Ishikawa (cell line): ENCODE results near the gene INMT.

Experiments
- CEBPB ChIP-seq: IDR thresholded peaks from 2 replicates; pipeline ENCODE4 v1.6.1; 2012
- CREB1 ChIP-seq: IDR thresholded peaks from 2 replicates; pipeline ENCODE4 v1.6.1; 2012; ENCODE audit warnings: low read depth
- EGR1 ChIP-seq: IDR thresholded peaks from 2 replicates; pipeline ENCODE4 v1.6.1; 2012
- EP300 ChIP-seq: IDR thresholded peaks from 2 replicates; pipeline ENCODE4 v1.6.1; 2012; ENCODE audit warnings: borderline replicate concordance
- FOXM1 ChIP-seq: IDR thresholded peaks from 2 replicates; pipeline ENCODE4 v1.6.1; 2012; ENCODE audit warnings: low read depth, borderline replicate concordance
- MAX ChIP-seq: IDR thresholded peaks from 2 replicates; pipeline ENCODE4 v1.6.1; 2012
- NFIC ChIP-seq: IDR thresholded peaks from 2 replicates; pipeline ENCODE4 v1.6.1; 2012
- RAD21 ChIP-seq: IDR thresholded peaks from 2 replicates; pipeline ENCODE4 v1.6.1; 2012; ENCODE audit warnings: low read depth
- REST ChIP-seq: IDR thresholded peaks from 2 replicates; pipeline ENCODE4 v1.6.1; 2012; ENCODE audit warnings: low read depth, mild to moderate bottlenecking
- TAF1 ChIP-seq: IDR thresholded peaks from 2 replicates; pipeline ENCODE4 v1.6.1; 2012; ENCODE audit warnings: low read depth, mild to moderate bottlenecking
- TCF12 ChIP-seq: IDR thresholded peaks from 2 replicates; pipeline ENCODE4 v1.6.1; 2012; ENCODE audit warnings: low read depth
- TEAD4 ChIP-seq: IDR thresholded peaks from 2 replicates; pipeline ENCODE4 v1.6.1; 2012
- USF1 ChIP-seq: IDR thresholded peaks from 2 replicates; pipeline ENCODE4 v1.6.1; 2012
- YY1 ChIP-seq: IDR thresholded peaks from 2 replicates; pipeline ENCODE4 v1.6.1; 2012; ENCODE audit warnings: low read depth
- ZBTB7A ChIP-seq: IDR thresholded peaks from 2 replicates; pipeline ENCODE4 v1.6.1; 2012; ENCODE audit warnings: low read depth

INMT gene

GRCh38 chr7:30782690-30783089 lies 30.8 kb downstream of the INMT start:
- TF ChIP-seq CREB1 (no peak), TAF1 (no peak), EGR1 (no peak), YY1 (no peak), REST (no peak), FOXM1 (no peak), USF1 (no peak), TCF12 (no peak), CEBPB (no peak), MAX (no peak), TEAD4 (no peak), EP300 (no peak), ZBTB7A (no peak), NFIC (no peak), RAD21 (no peak)

- TF ChIP-seq CEBPB (no peak), NFIC (no peak), EP300 (no peak), USF1 (no peak)
Observed at GRCh38 chr7:30785786-30786185, 33.9 kb downstream of the INMT start.

- TF ChIP-seq CREB1 (no peak), USF1 (no peak), MAX (no peak), EP300 (no peak), CEBPB (no peak), ZBTB7A (no peak), TCF12 (no peak), TAF1 (no peak), RAD21 (no peak)
Observed at GRCh38 chr7:30787486-30787885, 35.6 kb downstream of the INMT start.

- TF ChIP-seq USF1 (no peak), CREB1 (no peak), RAD21 (no peak), TEAD4 (no peak), FOXM1 (no peak), YY1 (no peak)
Observed at GRCh38 chr7:30788640-30789333, 36.9 kb downstream of the INMT start.

GRCh38 chr7:30789334-30789711 lies 37.4 kb downstream of the INMT start:
- TF ChIP-seq TEAD4 (no peak), USF1 (no peak), RAD21 (no peak), FOXM1 (no peak), EP300 (no peak), MAX (no peak), REST (no peak)
